IPS DF 6.9 (cell line): ENCODE measurements around the gene ATG4B.
A peak's percentile ranks its signal among the peaks of the same experiment; 100 is the strongest.

Experiments
- DNase-seq: peaks from one replicate; pipeline ENCODE4 v3.0.0-alpha.2; 2013; ENCODE audit warnings: low read depth, low spot score
- H3K27ac ChIP-seq: one replicate; pipeline ENCODE4 v1.5.1; 2013; ENCODE audit warnings: low read length, control low read depth
- H3K27me3 ChIP-seq: 2 replicates; pipeline ENCODE4 v1.6.1; 2013; ENCODE audit warnings: mild to moderate bottlenecking, low read length; ENCODE audit not compliant: control insufficient read depth, insufficient read depth
- H3K36me3 ChIP-seq: 2 replicates; pipeline ENCODE4 v1.6.1; 2013; ENCODE audit warnings: low read length; ENCODE audit not compliant: control insufficient read depth, insufficient read depth
- H3K4me1 ChIP-seq: 2 replicates; pipeline ENCODE4 v1.6.1; 2013; ENCODE audit warnings: low read length; ENCODE audit not compliant: control insufficient read depth, insufficient read depth
- H3K4me3 ChIP-seq: 2 replicates; pipeline ENCODE4 v1.5.1; 2013; ENCODE audit warnings: mild to moderate bottlenecking, low read length
- H3K9me3 ChIP-seq: 2 replicates; pipeline ENCODE4 v1.6.1; 2013; ENCODE audit warnings: low read length, inconsistent platforms; ENCODE audit not compliant: control insufficient read depth, insufficient read depth
- WGBS: extraction: QIAGEN DNeasy Blood & Tissue Kit; methylation state at CpG from one replicate; pipeline ENCODE4 v1.1.7; 2013; ENCODE audit warnings: mixed read lengths, missing lambda C conversion rate; ENCODE audit not compliant: insufficient read length, insufficient coverage; 5-methylcytosine and 5-hydroxymethylcytosine counted together

ATG4B gene

GRCh38 chr2:241676665-241677064 is 39.2 kb downstream of the ATG4B start:
- Histone ChIP-seq H3K27me3 (no peaks in the 10 kb centered on the region), H3K4me1 (no peaks in the 10 kb centered on the region), H3K9me3 (no peaks in the 10 kb centered on the region), H3K27ac (no peak overlapping the region), H3K4me3 (no peak overlapping the region), H3K36me3 (peaks cover 23% of the 10 kb centered on the region)
- WGBS, result no CpG with 5 or more reads among the region's 17 CpGs
- no peak for DNase-seq

GRCh38 chr2:241677392-241677791 is 39.9 kb downstream of the ATG4B start:
- no peak for DNase-seq
- H3K4me1 ChIP-seq, result no peaks in the 10 kb centered on the region
- no peak overlapping the region for H3K27ac ChIP-seq
- H3K36me3 ChIP-seq, result peaks cover 25% of the 10 kb centered on the region
- H3K4me3 ChIP-seq, result no peak overlapping the region
- H3K9me3 ChIP-seq, result no peaks in the 10 kb centered on the region
- H3K27me3 ChIP-seq, result no peaks in the 10 kb centered on the region
- no CpG with 5 or more reads among the region's 24 CpGs for WGBS

DNA sequence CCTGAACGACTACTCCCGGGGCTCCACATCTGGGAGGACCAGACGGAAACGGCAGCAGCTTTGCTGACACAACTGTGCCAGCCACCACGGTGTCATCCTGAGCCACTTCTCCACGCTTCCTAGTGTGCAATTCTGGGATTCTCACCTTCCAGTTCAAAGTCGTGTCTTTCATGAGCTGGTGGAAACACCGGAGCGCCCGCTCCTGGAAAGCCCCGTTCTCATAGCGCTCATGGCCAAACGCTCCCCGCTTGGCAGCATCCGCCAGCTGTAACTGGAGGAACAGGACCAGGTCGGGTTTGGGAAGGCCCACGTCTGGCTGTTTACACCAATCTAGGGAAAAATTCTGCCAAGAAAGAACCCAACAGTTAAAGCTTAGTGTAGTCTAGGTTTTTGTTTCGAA is 40.8 kb downstream of the ATG4B start:
- 100% methylated on average over 1 of the region's 18 CpGs for WGBS
- no peak for DNase-seq

GRCh38 chr2:241678784-241679540 is 41.5 kb downstream of the ATG4B start:
- Histone ChIP-seq H3K27ac (no peak overlapping the region), H3K36me3 (peaks cover 25% of the 10 kb centered on the region), H3K4me3 (no peak overlapping the region), H3K9me3 (no peaks in the 10 kb centered on the region), H3K27me3 (no peaks in the 10 kb centered on the region), H3K4me1 (no peaks in the 10 kb centered on the region)
- no peak for DNase-seq
- no CpG with 5 or more reads among the region's 22 CpGs for WGBS

More for the DNA sequence above, 40.8 kb downstream of the ATG4B start:
- Histone ChIP-seq H3K36me3 (peaks cover 25% of the 10 kb centered on the region), H3K27ac (no peak overlapping the region), H3K27me3 (no peaks in the 10 kb centered on the region), H3K4me1 (no peaks in the 10 kb centered on the region), H3K9me3 (no peaks in the 10 kb centered on the region), H3K4me3 (no peak overlapping the region)

- Histone ChIP-seq H3K27me3 (no peaks in the 10 kb centered on the region), H3K36me3 (peaks cover 27% of the 10 kb centered on the region), H3K4me1 (no peaks in the 10 kb centered on the region), H3K4me3 (no peak overlapping the region), H3K27ac (no peak overlapping the region), H3K9me3 (no peaks in the 10 kb centered on the region)
- no peak for DNase-seq
- no CpG with 5 or more reads among the region's 12 CpGs for WGBS
Observed at GRCh38 chr2:241680044-241680443, 42.6 kb downstream of the ATG4B start.

DNA sequence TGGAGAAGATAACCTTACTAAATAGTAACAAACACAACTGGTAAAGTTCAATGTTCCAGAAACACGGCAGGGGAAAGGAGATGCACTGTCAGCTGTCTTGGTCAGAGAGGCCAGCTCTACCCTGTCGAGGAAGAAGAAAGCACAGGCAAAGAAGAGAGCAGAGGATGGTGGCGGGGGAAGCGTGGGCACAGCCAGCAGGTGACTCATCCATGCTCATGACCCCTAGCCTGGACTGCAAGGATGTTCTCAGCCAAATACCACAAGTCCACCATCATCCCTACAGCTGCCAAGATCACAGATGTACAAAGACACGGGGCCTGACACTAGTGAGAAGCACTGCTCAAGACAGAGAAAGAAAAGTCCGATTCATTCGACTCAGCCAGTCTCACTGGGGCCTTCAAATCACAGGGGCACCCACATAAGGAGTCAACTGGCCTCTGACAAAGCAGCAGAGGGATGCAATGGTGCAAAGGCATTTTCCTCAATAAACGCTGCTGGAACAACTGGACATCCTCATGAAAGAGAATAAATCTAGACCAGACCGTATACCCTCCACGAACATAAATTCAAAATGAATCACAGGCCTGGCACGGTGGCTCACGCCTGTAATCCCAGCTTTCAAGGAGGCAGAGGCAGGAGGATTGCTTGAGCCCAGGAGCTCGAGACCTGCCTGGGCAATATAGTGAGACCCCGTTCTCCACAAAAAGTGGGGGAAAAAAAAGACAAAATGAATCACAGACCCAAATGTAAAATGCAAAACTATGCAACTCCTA is 43.5 kb downstream of the ATG4B start:
- Histone ChIP-seq H3K4me3 (no peak overlapping the region; the same call in 1 of the 2 replicates), H3K9me3 (no peaks in the 10 kb centered on the region), H3K4me1 (no peaks in the 10 kb centered on the region; the same call in 1 of the 2 replicates), H3K36me3 (peaks cover 27% of the 10 kb centered on the region), H3K27ac (no peak overlapping the region), H3K27me3 (no peaks in the 10 kb centered on the region)
- no CpG with 5 or more reads among the region's 14 CpGs for WGBS
- no peak for DNase-seq

GRCh38 chr2:241686324-241686649 is 48.8 kb downstream of the ATG4B start:
- WGBS, result no CpG with 5 or more reads among the region's 37 CpGs
- Histone ChIP-seq H3K9me3 (no peaks in the 10 kb centered on the region), H3K4me3 (peak overlapping the region; percentile 85), H3K4me1 (no peaks in the 10 kb centered on the region; the same call in 1 of the 2 replicates), H3K36me3 (peaks cover 9% of the 10 kb centered on the region), H3K27ac (no peak overlapping the region), H3K27me3 (no peaks in the 10 kb centered on the region)
- no peak for DNase-seq

GRCh38 chr2:241686650-241687425 is 49.3 kb downstream of the ATG4B start, which contains the start of gene DTYMK:
TSS of gene DTYMK (minus strand) at chr2:241686815. CDS start at chr2:241686783, 32 bp downstream.
- Histone ChIP-seq H3K4me1 (no peaks in the 10 kb centered on the region; the same call in 1 of the 2 replicates), H3K27me3 (no peaks in the 10 kb centered on the region), H3K4me3 (peak within 1 kb of the TSS; percentile 85), H3K36me3 (peaks cover 5% of the 10 kb centered on the region), H3K27ac (no peak within 1 kb of the TSS), H3K9me3 (no peaks in the 10 kb centered on the region)
- WGBS, result no CpG with 5 or more reads among the region's 102 CpGs
- DNase-seq, result peak; percentile 48

DNA sequence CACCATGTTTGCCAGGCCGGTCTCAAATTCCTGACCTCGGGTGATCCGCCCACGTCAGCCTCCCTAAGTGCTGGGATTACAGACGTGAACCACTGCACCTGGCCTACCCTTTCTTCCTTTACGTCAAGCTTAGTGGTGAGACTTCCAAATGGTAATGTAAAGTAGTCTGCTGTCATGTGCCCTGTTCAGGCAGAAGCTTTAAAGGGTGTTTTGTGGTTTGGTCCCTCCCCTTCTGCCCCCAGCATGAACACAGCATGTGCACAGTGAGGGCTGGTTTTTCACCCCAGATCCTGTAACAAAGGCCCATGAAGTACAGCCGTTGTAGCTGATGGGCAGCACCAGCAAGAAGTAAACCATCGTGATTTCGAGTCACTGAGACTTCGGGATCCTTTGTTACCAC is 51.8 kb downstream of the ATG4B start:
- no peaks in the 10 kb centered on the region for H3K9me3 ChIP-seq
- no peaks in the 10 kb centered on the region; the same call in 1 of the 2 replicates for H3K4me1 ChIP-seq
- WGBS, result no CpG with 5 or more reads among the region's 10 CpGs
- no peak for DNase-seq
- H3K4me3 ChIP-seq, result no peak overlapping the region
- no peaks in the 10 kb centered on the region for H3K27me3 ChIP-seq
- peaks cover 4% of the 10 kb centered on the region for H3K36me3 ChIP-seq
- H3K27ac ChIP-seq, result no peak overlapping the region

- H3K9me3 ChIP-seq, result no peaks in the 10 kb centered on the region
- no peak for DNase-seq
- no peaks in the 10 kb centered on the region; the same call in 1 of the 2 replicates for H3K4me1 ChIP-seq
- H3K27me3 ChIP-seq, result no peaks in the 10 kb centered on the region
- no peak overlapping the region for H3K4me3 ChIP-seq
- peaks cover 3% of the 10 kb centered on the region; the same call in 1 of the 2 replicates for H3K36me3 ChIP-seq
- no peak overlapping the region for H3K27ac ChIP-seq
- WGBS, result no CpG with 5 or more reads among the region's 6 CpGs
Observed at GRCh38 chr2:241690202-241690717, 52.8 kb downstream of the ATG4B start.
